ENCODE results near the gene RPS6KA2.
"Not testable (repeated sequence)": the region's sequence is repeated elsewhere in the genome, so short reads cannot be mapped to it uniquely, and the experiment has no call there.

DNA sequence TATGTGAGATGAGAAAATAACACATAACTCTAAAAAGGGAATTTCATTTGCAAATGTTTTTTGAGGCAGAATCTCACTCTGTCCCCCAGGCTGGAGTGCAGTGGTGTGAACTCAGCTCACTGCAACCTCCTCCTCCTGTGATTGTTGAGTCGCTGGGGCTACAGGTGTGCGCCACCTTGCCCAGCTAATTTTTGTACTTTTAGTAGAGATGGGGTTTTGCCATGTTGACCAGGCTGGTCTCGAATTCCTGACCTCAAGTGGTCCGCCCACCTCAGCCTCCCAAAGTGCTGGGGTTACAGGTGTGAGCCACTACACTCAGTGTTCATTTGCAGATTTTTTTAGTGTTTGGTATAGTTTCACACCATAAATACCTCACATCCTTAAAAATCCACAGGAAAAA lies 7.5 kb upstream of the RPS6KA2 start:
- TF ChIP-seq, protein P1, sequence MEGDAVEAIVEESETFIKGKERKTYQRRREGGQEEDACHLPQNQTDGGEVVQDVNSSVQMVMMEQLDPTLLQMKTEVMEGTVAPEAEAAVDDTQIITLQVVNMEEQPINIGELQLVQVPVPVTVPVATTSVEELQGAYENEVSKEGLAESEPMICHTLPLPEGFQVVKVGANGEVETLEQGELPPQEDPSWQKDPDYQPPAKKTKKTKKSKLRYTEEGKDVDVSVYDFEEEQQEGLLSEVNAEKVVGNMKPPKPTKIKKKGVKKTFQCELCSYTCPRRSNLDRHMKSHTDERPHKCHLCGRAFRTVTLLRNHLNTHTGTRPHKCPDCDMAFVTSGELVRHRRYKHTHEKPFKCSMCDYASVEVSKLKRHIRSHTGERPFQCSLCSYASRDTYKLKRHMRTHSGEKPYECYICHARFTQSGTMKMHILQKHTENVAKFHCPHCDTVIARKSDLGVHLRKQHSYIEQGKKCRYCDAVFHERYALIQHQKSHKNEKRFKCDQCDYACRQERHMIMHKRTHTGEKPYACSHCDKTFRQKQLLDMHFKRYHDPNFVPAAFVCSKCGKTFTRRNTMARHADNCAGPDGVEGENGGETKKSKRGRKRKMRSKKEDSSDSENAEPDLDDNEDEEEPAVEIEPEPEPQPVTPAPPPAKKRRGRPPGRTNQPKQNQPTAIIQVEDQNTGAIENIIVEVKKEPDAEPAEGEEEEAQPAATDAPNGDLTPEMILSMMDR (conservative IDR thresholded peaks at IDR 0.05) = not testable (repeated sequence)
- TF ChIP-seq ZFX (IDR thresholded peaks at IDR 0.05) = not testable (repeated sequence)

Data from C4-2B (cell line).